Stimulated activated CD4-positive, alpha-beta T cell treated with anti-CD3 and anti-CD28 coated beads, Interleukin-4, amount 100 ng/mL, for 24 hours (primary cell): ENCODE results near the gene SLTM.
"Not testable (repeated sequence)": the region's sequence is repeated elsewhere in the genome, so short reads cannot be mapped to it uniquely, and the experiment has no call there.

ENCODE experiments used
- DNase-seq: peaks from one replicate; pipeline ENCODE4 v3.0.0-alpha.2; 2020

SLTM gene

GRCh38 chr15:58875343-58875742 lies 58.1 kb downstream of the SLTM start:
- DNase-seq, result no peak

GRCh38 chr15:58873267-58873666 lies 60.2 kb downstream of the SLTM start:
- DNase-seq, result no peak

DNA sequence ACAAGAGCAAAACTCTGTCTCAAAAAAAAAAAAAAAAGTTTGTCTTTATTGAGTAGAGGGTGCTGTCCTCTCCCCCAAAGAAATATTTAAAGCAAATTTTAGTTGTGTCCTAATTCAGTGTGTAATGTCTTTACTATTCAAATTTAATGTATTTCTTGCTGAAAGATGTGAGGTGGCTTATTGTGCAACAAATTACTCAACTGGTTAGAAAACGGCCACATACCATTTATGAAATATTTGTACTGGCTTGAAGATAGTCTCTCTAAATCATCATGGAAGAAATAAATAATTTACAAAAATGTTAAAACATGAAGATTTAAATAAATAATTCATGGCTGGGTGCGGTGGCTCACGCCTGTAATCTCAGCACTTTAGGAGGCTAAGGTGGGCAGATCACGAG lies 63.0 kb downstream of the SLTM start:
- DNase-seq, result no peak

DNA sequence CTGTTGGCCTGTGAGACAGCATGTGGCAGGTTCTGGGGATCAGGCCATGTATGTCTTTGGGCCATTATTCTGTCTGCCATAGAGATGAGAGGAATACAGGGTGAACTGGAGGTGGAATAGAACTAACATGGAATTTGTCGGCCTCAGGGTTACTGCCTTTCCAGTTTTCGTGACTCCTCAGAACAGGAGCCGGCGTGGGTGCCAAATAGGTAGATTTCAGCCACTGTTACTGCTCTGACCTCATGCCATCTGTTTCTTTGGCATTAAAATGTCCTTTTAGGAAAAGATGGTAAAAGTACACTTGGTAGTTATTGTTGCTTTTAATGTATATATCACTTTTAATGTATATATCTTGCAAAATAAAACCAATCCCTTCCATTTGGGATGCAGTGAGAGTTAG lies 65.6 kb downstream of the SLTM start:
- no peak for DNase-seq

- DNase-seq, result no peak
Observed at GRCh38 chr15:58865425-58865880, 68.0 kb downstream of the SLTM start.

DNA sequence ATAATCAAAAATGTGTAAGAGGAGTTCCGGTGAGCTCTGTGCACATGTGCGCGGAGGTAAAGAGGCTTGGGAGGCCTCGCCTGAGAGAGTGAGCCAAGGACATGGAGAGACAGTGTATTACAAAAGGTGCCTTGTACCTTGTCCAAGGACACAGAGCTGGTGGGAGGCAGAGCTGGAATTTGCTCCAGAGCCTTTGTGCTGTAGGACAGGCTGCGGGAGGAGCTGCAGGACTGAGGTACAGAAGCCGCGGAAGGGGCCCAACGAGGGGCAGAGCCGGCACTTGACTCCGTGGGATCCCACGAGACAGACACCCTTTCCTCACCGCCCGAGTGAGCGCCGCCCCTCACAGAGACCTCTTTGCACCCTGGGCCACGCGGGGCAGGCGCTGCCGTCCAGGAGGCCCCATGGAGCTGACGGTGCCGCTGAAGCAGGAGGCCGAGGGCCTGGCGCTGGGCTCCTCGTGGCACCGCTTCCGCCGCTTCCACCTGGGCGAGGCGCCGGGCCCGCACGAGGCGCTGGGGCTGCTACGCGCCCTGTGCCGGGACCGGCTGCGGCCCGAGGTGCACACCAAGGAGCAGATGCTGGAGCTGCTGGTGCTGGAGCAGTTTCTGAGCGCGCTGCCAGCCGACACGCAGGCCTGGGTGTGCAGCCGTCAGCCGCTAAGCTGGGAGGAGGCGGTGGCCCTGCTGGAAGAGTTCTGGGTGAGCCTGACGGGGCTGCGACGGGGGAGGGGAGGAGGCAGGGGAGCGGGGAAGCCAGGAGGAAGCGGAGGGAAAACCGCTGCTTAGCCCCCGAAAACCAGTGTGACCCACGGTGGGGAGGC lies 68.7 kb downstream of the SLTM start:
- DNase-seq, result no peak

GRCh38 chr15:58862326-58862725 lies 71.2 kb downstream of the SLTM start:
- DNase-seq, result no peak

GRCh38 chr15:58856621-58857020 lies 76.9 kb downstream of the SLTM start:
- DNase-seq, result not testable (repeated sequence)

DNA sequence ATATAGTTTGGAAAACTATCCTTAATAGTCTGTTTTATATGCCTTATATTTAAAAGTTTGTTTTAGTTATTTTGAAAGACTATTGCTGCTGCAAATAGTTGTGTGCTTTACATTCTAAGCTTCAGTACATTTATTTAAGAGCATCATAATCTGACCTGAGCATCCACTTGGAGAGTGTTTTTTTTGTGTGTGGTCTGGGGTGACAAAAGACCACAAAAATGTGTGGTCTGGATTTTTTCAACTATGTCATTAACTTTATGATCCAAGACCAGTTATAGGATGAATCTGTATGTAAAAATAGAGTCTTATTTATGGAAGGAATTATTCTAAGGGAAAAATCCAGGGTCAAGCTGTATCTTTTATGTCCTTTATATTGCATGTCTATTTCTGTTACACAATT lies 77.4 kb downstream of the SLTM start:
- DNase-seq, result no peak

DNA sequence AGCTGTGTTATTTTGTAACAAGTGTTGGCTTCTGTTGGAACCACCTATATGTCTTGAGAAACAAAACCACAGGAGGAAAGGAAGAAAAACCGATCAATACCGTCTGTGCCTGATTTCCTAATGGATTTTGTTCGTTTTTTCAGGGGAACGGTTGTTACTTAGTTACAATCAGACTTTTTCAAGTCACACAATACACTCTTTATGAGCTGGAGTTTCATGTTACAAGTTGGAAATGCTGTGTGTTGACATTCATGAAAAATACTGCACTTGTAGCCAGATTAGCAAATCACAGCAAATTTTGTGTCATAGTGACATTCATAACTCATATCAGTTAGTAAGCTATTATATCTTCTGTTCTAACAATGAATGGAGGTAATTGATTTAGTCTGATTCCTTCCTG lies 78.9 kb downstream of the SLTM start:
- no peak for DNase-seq

DNA sequence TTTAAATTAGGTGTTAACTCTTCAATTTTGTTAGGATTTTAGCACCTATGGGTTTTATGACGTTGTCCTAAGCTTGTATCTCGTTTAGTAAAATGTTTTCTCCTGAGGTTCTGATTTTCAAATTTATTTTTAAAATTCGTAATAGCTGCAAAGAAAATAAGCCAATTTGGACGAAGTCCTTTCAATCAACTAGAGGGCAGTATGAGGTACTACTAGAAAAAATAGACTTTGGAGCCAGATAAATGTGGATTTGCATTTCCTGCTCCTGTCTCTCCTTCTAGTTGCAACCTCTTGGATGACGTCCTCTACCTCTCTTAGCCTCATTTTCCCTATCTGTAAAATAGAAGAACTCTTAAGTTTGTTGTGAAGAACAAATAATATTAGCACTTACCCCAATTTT lies 81.1 kb downstream of the SLTM start:
- DNase-seq, result no peak

DNA sequence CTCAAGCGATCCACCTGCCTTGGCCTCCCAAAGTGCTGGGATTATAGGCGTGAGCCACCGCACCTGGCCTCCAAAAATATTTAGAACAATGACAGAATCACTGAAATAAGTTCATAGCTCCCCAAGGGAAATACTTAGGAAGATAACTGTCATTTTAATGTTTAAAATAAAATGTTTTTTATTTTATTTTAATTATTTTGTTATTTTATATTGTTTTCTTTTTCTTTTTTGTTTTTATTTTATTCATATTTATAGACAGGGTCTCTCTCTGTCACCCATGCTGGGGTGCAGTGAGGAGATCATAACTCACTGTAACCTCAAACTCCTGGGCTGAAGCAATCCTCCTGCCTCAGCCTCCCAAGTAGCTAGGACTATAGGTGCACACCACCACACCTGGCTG lies 82.3 kb downstream of the SLTM start:
- not testable (repeated sequence) for DNase-seq

- DNase-seq, result no peak
Observed at GRCh38 chr15:58842713-58843396, 90.6 kb downstream of the SLTM start.

GRCh38 chr15:58840048-58840447 lies 93.4 kb downstream of the SLTM start:
- DNase-seq, result no peak

DNA sequence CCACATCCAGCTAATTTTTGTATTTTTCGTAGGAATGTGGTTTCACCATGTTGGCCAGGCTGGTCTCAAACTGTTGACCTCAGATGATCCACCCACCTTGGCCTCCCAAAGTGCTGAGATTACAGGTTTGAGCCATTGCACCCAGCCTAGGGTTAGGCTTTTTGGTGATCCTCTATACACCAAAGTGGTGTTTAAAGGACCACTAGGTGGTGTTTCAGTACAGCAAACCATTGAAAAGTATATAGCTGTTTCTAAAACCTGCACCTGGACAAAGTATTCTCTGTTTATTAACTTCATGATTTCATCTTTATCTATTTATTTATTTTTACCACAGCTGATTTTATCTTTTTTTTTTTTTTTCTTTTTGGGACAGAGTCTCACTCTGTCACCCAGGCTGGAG lies 94.0 kb downstream of the SLTM start:
- no peak for DNase-seq

DNA sequence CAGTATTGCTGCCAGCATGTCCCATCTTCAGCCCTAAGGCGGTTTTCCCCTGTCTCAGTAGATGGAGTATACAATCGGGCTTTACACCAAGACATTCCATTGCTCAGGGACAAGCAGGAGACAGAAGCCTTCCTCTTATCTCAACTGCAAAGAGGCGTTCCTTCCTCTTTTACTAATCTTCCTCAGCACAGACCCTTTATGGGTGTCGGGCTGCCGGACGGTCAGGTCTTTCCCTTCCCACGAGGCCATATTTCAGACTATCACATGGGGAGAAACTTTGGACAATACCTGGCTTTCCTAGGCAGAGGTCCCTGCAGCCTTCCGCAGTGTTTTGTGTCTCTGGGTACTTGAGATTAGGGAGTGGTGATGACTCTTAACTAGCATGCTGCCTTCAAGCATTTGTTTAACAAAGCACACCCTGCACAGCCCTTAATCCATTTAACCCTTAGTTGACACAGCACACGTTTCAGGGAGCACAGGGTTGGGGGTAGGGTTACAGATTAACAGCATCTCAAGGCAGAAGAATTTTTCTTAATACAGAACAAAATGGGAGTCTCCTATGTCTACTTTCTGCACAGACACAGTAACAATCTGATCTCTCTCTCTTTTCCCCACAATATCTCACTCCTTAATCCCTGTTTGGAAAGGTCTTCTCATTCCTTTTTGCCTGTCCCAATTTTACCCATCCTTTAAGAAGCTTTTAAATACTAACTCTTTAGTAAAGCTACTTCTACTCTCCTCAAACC lies 99.6 kb downstream of the SLTM start:
- DNase-seq, result not testable (repeated sequence)

DNA sequence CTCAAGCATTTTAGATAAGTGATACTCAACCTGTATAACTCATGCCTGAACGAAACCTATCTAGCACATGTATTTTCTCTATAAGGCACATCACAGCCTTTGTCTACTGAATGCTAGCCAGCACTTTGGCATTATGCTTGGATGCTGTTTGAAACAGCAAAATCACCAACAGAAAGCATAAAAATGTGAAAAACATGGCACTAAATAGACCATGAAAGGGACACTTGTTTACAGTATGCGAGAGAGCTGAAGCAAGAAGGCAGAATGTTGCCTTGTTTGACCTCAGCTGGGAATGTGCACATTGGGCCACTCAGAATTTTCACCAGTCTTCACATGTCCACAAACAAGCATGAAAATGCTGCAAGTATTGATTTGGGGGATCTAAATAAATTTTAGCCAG lies 102.9 kb downstream of the SLTM start:
- no peak for DNase-seq
